ENCODE measurements around the gene DUS1L.

DUS1L gene

DNA sequence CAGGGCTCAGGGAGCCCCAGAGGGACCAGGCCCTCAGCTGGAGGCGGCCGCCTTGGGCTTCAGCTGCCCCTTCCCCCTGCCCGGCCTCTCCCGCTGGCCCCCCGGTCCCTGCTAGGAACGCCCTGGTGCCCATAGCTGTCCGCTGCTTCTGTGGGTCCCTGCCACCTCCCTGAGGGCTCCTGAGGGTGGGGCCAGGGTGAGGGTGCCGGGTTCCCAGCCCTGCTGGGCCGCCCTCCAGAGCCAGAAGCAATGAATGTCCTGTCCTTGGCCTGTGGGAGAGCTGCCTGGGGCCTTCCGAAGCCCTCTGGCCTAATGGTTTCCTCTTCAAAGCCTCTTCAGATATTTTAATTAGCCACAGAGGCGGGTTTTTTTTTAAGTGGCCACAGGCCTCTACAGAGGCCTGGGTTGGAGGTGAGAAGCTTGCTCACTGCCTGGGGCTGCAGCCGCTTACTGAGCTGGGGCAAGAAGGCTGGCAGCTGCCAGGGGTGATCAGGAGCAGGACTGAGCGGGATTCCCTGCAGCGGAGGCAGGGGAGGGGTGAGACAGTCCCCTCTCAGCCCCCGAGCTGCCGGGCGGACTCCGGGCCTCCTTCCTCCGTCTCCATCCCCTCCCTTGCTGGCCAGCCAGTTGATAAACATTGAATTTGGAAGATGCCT is 52.8 kb downstream of the DUS1L start:
- DNase-seq = no peak

- no peak for DNase-seq
These were observed 53.4 kb downstream of the DUS1L start for GRCh38 chr17:82012261-82012639.

DNA sequence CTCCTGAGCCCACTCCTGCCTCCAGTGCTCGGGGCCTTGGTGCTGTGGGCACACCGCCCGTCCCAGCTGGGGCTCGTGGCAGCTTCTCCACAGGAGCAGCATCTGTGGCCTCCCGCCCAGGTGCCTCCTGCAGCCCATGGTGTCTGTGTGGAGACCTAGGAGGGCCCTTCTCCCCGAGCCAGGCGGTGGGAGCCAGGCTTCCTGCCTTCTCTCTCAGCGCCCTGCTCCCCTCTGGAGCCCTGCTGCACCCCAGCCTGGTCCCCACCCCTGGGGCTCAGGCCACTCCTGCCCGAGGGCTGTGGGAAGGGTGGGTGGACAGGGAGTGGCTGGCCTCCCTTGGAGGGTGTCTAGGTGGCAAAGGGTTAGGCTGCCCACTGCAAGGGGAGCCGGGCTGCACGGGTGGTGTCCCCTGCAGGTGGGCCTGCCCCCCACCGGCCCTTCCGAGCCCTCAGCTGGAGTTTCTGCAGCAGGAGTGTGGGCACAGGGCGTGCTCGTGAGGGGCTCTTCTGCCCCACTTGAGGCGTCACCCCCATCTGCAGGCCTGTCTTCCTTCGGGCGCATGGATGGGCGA is 53.9 kb downstream of the DUS1L start:
- no peak for DNase-seq

- DNase-seq = no peak
These were observed 54.8 kb downstream of the DUS1L start for GRCh38 chr17:82010575-82011525.

DNA sequence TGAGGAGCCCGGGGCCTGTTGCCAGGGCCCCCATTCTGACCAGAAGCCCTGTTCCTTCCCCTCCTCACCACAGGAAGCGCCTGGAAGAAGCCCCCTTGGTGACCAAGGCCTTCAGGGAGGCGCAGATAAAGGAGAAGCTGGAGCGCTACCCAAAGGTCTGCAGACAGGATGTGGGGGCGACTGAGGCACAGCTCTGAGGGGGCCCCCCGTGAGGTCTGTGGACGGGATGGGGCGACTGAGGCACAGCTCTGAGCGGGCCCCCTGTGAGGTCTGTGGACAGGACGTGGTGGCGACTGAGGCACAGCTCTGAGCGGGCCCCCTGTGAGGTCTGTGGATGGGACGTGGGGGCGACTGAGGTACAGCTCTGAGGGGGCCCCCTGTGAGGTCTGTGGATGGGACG is 56.2 kb downstream of the DUS1L start:
- DNase-seq = no peak

GRCh38 chr17:82008941-82009405 is 56.6 kb downstream of the DUS1L start:
- no peak for DNase-seq

DNA sequence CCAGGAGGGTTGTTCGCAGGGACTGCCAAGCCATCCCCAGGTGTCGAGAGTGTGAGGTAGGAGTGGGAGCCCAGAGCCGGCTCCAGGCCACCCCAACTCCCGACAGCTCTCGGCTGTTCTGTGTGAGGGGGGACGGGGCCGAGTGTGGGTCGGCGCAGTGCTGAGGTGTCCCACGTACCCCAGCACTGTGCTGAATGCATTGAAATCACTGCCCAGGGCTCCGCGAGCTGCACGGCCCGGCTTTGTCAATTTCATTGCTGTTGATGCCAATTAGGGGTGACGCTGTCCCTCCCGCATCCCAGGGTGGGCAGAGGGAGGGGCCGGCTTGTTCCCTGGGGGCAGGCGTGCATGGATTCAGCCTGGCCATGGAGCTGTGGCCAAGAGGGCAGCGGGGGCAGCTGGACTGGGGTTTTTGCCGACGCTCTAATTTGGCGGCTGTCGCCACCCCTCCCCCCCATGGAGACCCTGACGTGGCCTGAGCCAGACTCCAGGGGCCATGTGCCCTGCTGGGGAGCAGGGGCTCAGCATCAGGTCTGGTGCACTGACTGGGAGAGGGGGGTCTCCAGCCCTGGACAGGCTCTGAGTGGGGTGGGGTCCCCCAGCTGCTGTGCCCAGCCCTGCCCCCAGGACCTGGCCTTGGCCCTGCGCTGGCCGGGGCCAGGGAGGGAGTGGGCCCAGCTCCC is 57.2 kb downstream of the DUS1L start:
- no peak for DNase-seq
